Measurements from ENCODE around the gene SCYGR5.

DNA sequence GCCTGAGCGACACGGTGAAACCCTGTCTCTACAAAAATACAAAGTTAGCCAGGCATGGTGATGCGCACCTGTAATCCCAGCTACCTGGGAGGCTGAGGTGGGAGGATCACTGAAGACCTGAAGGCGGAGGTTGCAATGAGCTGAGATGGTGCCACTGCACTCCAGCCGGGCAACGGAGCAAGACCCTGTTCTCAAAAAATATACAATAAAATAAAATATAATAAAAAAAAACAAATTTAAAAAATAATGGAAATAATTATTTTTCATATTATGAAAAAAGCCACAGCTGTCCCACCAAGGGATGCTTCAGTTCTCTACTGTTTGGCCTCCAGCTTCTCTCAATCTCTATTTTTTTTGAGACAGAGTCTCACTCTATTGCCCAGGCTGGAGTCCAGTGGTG is 40.8 kb downstream of the SCYGR5 start:
- TF ChIP-seq, protein P1, sequence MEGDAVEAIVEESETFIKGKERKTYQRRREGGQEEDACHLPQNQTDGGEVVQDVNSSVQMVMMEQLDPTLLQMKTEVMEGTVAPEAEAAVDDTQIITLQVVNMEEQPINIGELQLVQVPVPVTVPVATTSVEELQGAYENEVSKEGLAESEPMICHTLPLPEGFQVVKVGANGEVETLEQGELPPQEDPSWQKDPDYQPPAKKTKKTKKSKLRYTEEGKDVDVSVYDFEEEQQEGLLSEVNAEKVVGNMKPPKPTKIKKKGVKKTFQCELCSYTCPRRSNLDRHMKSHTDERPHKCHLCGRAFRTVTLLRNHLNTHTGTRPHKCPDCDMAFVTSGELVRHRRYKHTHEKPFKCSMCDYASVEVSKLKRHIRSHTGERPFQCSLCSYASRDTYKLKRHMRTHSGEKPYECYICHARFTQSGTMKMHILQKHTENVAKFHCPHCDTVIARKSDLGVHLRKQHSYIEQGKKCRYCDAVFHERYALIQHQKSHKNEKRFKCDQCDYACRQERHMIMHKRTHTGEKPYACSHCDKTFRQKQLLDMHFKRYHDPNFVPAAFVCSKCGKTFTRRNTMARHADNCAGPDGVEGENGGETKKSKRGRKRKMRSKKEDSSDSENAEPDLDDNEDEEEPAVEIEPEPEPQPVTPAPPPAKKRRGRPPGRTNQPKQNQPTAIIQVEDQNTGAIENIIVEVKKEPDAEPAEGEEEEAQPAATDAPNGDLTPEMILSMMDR (IDR thresholded peaks at IDR 0.05) = no peak
- TF ChIP-seq POLR2A (IDR thresholded peaks at IDR 0.05) = no peak
